RWPE1 (cell line): Measurements from ENCODE around the gene IL24.
A peak's percentile ranks its signal among the peaks of the same experiment; 100 is the strongest.

Experiments
- CTCF ChIA-PET: fragments of 350-600 bp; sonication (Branson Sonifier 250); formaldehyde crosslinking; extraction: SDS; loops from one replicate; lab custom pipeline; 2021; lab: Yijun Ruan, JAX
- POLR2A ChIA-PET: fragments of 400-600 bp; formaldehyde crosslinking; extraction: SDS; loops from one replicate; lab custom pipeline; 2020; ENCODE audit warnings: antibody characterized with exemption; ENCODE audit not compliant: low non-redundant PET; lab: Yijun Ruan, JAX
- DNase-seq: peaks from one replicate; pipeline ENCODE4 v3.0.0; 2012; ENCODE audit warnings: low spot score
- H3K27ac ChIP-seq: fragments of 450-650 bp; 2 replicates; pipeline ENCODE4 v1.5.1; 2017
- CTCF ChIP-seq: fragments of 450-650 bp; conservative IDR thresholded peaks from 2 replicates; pipeline ENCODE4 v1.5.1; 2017; ENCODE audit warnings: low read depth, mild to moderate bottlenecking

Gene IL24

GRCh38 chr1:206949208-206949607, 52.0 kb downstream of the IL24 start:
- H3K27ac ChIP-seq: no peak overlapping the region
- no peak for TF ChIP-seq CTCF
- CTCF ChIA-PET: no interaction called here
- POLR2A ChIA-PET: no interaction called here
- DNase-seq: no peak

GRCh38 chr1:206949641-206950040, 52.4 kb downstream of the IL24 start:
- CTCF ChIA-PET: interaction anchor here (1.0 kb wide), 1 partner anchor 12 kb away, joined by 3 read pairs; no protein-coding TSS in a partner anchor
- POLR2A ChIA-PET: no interaction called here
- TF ChIP-seq CTCF: no peak
- DNase-seq: no peak
- no peak overlapping the region for H3K27ac ChIP-seq

GRCh38 chr1:206951318-206952100, 54.3 kb downstream of the IL24 start:
- ChIA-PET CTCF (interaction anchor here (0.5 to 1.2 kb wide), 2 partner anchors 10 to 558 kb away, joined by 3 read pairs; no protein-coding TSS in a partner anchor), POLR2A (no interaction called here)
- no peak overlapping the region; the same call in 1 of the 2 replicates for H3K27ac ChIP-seq
- TF ChIP-seq CTCF: no peak
- no peak for DNase-seq

- CTCF ChIA-PET: interaction anchor here (1.2 kb wide), 1 partner anchor 10 kb away, joined by 3 read pairs; no protein-coding TSS in a partner anchor
- H3K27ac ChIP-seq: peak overlapping the region; percentile 20; the same call in 1 of the 2 replicates
- POLR2A ChIA-PET: no interaction called here
- no peak for TF ChIP-seq CTCF
- peak; percentile 56 for DNase-seq
Measured at GRCh38 chr1:206952171-206952570, 54.9 kb downstream of the IL24 start.

GRCh38 chr1:206953126-206953525, 55.9 kb downstream of the IL24 start:
- CTCF ChIA-PET: no interaction called here
- DNase-seq: no peak
- TF ChIP-seq CTCF: no peak
- POLR2A ChIA-PET: no interaction called here
- no peak overlapping the region for H3K27ac ChIP-seq

- H3K27ac ChIP-seq: no peak overlapping the region
- DNase-seq: no peak
- TF ChIP-seq CTCF: no peak
- ChIA-PET POLR2A (no interaction called here), CTCF (no interaction called here)
Measured at GRCh38 chr1:206953626-206954025, 56.4 kb downstream of the IL24 start.
